HG03095 (cell line): ENCODE data around the gene FARS2.

Source experiments
- ATAC-seq: cut with Tn5 transposase; IDR thresholded peaks from one replicate; pipeline ENCODE4 v1.9.1; 2021; ENCODE audit warnings: moderate library complexity; ENCODE audit not compliant: unreplicated experiment

Gene FARS2

DNA sequence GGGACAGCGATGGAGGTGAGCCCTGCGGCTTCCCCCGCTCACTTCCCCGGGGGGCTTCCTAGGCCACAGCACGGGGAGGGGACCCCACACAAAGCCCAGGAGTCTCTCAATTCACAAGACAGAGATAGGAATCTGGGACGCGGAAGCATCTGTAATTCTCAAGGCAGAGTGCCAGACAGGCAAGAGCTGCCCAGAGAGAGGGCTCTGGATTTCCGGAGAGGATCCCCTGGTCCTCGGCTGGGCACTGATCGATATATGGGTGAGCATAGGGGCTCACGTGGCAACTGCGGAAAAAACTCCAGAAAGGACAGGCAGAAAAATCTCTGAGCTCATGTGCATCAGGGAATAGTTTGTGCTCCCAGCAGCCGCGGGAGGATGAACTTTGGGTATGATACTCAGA, 449.2 kb downstream of the FARS2 start:
- no peak for ATAC-seq

- no peak for ATAC-seq
Measured at GRCh38 chr6:5710936-5711335, 449.6 kb downstream of the FARS2 start.

DNA sequence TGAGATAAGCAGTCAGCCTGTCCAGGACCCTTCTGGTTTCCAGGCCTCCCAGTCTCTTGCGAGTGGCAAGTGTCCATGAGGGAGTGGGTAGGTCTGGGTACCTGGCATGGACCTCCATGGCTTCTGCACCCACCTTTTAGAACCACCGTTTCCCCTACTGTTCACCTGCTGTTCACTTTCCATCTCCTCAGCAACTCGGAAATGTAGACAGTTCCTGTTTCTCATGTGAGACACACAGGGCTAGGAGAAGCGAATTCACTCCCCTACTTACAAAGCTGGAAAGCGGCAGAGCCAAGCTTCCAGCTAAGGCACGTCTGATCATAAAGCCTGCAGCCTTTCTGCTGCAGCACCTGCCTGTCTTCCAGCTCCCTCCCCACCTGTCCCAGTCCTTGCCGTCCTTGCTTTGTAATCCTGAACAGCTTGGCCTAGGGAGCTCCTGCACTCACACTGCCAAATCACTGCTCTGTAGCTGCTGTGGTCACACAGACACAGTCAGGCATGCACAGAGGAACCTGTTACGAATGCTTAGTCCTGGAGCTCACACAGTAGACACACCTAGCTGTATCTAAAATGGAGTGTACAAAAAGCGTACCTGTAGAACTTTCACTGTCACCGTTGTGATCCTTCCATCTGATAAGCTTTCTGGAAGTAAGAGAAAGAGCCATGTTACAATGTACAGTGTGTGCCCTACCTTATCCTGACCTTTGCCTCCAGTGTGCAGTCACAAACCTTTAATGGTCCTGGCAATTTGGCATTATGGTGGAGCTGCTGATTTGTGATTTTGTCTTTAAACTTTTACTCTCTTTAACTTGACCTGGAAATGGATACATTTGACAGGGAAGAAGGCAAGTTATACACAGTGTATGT, 451.3 kb downstream of the FARS2 start:
- no peak for ATAC-seq

- ATAC-seq, result no peak
Measured at GRCh38 chr6:5713519-5713918, 452.2 kb downstream of the FARS2 start.

DNA sequence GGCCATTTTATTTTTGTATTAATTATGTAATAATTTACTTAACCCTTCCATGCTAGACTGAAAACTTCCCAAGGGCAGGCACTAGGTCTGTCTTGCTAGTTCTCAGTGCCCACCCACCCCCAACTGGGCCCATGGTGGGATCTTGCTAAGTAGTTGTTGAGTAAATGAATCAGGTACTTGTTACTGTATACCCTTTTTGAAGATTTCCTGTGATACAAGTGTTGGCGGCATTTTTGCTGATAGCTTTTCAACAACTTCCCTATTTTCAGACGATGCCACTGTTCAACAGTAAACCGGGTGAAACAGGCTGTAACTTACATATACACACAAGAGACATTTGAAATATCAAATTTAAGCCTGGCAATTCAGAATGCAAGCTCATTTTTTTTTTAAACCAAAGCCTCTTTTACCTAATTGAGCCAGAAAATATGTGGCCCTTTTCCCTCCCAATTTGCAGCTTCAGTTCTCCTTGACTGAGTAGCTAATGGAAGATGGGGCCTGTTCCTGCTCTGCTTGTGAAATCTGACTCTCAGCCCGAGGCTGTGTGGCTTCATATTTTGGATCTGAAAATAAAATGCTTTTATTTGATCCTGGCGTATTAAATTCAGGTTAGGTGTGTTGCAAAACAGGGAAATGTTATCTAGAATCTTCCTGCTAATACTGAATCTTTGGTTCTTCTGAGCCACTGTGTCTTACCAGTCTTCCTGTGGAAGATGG, 457.1 kb downstream of the FARS2 start:
- ATAC-seq, result no peak

GRCh38 chr6:5723841-5724691, 462.8 kb downstream of the FARS2 start:
- peak; percentile 93 for ATAC-seq

- no peak for ATAC-seq
Measured at GRCh38 chr6:5724911-5725310, 463.6 kb downstream of the FARS2 start.

DNA sequence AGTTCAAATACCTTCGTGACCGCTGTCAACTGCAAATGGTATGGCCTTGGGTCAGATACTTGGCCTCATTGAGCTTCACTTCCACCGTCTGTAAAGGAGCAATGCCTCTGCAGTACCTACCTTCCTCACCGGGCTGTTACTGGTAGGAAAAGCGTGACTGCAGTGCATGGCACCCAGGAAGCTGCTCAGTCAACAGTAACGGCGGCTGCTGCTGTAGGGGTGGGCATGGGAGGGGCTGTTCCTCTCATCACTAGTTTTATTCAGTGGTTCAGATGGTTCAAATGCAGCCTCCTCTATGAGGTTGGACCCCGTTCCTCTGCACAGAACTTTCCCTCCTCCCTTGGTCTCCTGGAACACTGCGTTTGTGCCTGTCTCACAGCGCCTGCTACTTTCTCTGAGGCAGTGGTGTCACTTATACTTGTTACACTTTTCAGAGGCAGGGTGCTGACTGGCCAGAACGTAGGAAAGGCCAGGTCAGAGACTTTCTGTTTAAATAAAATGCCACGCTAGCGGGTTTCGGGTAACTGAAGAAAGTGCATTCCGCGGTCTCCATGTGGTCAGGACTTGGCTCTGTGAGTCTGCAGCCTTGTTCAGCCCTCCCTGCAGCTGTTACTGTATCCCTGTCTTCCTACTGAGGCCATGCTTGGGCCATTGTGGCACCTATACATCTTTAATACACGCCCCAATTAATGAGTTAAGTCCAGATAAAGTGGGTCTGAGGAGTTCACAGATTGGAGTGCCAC, 465.8 kb downstream of the FARS2 start:
- no peak for ATAC-seq

DNA sequence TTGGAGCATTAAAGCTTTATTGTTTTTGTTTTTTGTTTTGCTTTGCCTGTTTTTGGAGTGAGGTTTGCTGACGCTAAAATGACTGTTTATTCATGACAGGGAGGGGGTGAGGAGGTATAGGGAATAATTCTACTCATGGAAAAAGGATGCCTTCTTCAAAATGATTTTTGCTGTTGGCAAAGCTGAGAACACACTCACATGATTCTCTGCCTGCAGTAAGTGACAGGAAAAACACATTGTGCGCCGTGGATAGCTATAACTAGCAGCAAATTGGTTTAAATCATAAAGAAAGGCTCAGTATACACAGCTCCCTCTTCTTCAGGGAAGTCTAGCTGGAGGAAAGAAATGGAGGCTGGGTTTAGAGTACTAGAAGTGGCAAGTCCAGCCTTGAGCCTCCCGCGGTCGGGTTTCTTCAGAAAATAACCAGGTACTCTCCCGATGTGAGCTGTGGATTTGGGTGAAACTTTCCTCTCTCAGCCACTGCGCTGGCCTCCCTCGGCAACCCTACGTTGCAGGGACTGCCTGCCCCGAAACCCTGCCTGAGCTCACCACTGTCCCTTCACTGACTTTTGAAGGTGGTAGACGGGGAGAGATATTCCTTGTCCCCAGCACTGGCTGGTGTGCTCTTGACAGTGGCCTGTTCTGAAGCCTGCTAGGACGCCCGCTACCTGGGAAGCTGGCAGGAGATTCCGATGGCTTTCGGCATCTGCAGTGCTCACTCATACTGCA, 467.2 kb downstream of the FARS2 start:
- ATAC-seq, result no peak

DNA sequence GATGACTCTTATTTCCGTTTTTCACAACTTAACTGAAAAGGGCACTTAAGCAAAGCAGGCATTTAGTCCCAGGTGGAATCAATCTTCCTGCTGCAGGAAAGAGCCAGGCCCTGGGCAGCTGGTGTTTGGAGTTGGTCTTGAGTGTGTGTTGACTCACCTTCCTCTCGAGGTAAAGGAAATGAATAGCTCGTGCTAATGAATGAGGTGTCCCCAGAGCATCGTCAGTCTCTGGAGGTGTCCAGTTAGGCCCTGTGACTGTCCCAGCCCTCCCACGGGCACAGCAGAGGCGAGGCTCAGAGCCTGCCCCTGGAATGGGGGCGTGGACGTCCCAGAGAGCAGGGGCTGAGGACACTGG, 467.7 kb downstream of the FARS2 start:
- no peak for ATAC-seq

- ATAC-seq, result no peak
Measured at GRCh38 chr6:5729813-5730517, 468.7 kb downstream of the FARS2 start.

- no peak for ATAC-seq
Measured at GRCh38 chr6:5730585-5731263, 469.4 kb downstream of the FARS2 start.

GRCh38 chr6:5731435-5731834, 470.1 kb downstream of the FARS2 start:
- ATAC-seq, result no peak

- ATAC-seq, result no peak
Measured at GRCh38 chr6:5732496-5732895, 471.2 kb downstream of the FARS2 start.

DNA sequence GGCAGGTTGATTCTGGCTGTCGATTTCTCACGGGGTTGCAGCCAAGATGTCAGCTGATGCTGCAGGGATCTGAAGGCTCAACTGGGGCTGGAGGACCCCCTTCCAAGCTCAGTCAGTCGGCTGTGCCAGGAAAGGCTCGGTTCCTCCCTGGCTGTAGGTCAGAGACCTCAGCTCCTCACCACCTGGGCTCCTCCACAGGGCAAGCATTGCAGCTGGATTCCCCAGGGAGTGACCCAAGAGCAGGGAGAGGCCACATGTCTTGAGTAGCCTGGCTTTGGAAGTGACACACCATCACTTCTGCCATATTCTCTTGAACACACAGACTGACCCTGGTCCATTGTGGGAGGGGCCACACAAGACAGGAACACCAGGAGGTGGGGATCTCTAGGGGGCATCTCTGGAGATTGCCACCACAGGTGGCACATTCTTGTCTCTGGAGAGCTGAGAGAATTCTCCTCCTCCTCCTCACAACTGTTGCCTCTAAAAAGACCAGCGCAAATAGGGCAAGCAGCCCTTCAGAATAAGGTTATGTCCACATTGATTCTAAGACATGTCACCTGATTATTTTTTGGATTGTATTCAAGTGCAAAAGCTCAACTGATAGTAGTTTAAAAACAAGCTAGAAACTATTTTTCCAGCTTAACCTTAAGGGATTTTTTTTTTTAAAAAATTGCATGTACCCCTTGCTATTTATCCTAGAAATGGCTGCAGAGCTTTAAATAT, 474.9 kb downstream of the FARS2 start:
- ATAC-seq, result no peak

DNA sequence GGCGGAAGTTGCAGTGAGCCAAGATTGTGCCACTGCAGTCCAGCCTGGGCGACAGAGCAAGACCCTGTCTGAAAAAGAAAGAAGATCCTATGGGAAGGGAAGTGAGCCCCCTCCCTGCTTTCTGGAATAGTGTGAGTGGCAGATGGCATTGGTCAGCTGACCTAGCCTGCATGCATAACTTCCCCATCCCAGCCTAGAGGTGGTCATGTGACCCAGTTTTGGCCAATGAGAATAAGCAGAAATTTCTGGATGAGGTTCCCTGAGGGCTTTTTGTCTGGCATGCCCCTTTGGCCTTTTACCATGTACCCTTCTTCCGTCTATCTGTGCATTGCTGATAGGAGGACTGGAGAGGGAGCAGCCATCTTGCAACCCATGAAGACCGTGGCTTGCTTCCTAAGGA, 476.1 kb downstream of the FARS2 start:
- no peak for ATAC-seq

DNA sequence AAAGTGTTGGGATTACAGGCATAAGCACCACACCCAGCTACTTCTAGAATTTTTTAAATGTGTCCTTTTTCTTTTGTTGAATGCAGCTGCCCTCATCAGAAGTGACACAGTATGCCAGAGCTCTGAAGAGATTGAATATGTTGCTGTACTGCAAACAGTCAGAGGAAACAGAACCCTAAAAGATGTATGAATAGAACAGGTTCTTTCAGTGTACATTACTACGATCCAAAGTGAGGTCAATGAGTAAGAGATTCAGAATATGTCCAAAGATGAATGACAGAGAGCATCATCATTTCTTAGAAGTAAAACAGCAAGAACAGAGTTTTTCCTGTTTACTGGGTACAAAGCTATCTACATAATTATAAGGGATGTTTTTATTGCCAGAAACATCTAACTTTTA, 476.9 kb downstream of the FARS2 start:
- ATAC-seq, result no peak

GRCh38 chr6:5744497-5744896, 483.2 kb downstream of the FARS2 start:
- ATAC-seq, result no peak
